ELF-1 (cell line): ENCODE measurements around the gene VTI1A.

Source experiments
- DNase-seq: peaks from one replicate; pipeline ENCODE4 v3.0.0-alpha.2; 2016; ENCODE audit warnings: low read depth, low spot score

The VTI1A gene

DNA sequence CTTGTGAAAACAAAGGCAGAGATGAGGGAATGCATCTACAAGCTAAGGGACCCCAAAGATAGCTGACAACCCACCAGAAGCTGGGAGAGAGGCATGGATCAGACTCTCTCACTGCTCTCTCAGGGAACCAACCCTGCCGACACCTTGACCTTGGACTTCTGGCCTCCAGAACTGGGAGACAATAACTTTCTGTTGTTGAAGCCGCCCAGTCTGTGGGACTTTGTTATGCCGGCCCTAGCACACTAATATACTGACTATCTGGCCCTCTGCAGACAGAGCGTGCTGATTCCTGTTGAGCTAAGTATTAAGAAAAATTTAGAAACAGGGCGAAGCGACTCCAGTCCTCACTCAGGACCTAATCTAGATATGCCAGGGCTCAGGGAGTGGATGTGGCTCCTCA, 358.7 kb downstream of the VTI1A start:
- no peak for DNase-seq

DNA sequence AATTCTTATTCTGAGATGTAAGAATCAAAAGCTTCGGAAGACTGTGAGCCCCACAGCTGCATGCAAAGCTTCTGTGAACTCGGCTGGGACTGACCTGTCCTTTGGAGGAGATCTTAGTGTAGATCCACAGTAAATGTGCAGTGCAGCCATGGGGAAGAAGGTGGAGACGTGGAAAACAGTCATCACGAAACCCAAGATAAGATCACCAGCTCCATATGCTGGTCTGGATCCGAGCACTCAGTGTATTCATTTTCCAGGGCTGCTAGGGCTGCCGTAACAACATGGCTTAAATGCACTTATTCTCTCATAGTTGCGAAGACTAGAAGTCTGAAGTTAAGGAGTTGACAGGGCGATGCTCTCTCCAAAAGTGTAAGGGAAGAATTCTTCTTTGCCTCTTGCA, 360.0 kb downstream of the VTI1A start:
- peak; percentile 38 for DNase-seq

DNA sequence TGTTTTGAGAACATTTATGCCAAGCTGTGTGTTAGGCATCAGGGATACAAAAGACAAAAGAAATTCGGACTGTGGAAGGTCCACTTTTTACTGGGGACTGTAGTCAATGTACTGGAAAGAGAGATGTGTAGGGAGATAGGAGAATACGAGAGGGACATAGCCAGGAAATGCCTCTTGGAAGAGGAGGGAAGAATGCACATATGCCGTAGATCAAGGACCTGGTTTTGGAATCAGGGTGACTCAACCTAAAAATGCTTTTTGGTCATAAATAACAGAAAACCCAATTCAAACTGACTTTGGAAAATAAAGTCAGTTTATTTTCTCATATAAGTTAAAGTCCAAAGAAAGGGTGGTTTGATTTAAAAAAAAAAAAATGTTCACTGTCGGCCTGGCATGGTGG, 362.7 kb downstream of the VTI1A start:
- no peak for DNase-seq

DNA sequence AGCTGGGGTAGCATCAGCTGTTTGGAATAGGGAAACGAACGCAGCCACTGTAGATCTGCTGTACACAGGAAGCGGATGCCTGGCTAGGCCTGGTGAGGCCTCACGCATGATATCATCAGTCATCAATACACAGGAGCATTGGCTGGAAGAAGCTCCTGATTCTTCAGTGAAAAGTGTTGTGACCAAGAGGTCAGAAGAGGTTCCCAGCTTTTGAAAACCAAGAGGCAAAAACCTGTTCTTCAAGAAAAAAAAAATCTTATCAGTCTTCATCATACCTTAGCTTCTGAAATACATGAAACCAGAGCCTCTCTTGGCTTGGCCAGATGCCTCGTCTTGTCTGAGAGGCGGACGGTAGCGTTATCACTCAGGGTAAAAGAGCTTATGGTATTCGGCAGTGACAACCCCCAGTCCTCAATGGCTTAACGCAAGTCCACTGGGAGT, 363.7 kb downstream of the VTI1A start:
- DNase-seq: peak; percentile 77

DNA sequence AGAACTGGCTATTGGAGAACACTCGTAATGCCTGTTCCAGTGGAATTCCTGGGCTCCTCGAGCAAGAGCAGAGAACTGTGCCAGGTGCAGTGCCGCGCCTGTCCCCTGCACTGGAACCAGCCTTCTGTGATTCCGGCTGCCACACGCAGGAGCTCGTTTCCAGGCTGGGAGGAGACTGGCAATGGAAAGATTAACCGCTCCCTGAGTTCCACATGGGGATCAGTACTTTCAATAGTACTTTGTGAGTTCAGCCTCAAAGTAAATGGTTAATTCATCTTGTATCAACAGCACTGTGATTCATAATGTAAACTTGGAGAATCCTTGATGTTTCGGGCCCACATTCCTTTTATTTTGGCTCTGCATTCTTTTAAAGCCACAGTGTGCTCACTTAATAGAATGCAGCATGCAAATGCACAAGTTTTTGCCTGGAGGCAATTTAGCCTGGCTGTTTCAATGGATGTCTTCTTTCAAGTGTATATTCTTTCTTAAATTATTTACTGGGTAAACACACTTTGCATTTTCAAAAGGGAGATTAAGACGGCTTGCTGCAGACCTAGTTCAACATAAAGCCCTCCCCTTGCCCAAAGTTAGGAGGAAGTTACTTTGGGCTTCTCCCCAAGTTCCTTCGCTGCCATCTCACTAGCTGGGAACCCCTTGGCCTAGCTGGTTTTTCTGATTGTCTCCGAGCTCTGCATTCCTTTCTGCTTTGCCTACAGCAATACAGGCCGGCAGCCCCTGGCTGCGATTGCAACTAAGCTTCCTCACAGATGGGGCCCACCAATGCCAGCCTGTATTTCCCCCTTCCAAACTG, 364.9 kb downstream of the VTI1A start:
- DNase-seq: peak; percentile 92

DNA sequence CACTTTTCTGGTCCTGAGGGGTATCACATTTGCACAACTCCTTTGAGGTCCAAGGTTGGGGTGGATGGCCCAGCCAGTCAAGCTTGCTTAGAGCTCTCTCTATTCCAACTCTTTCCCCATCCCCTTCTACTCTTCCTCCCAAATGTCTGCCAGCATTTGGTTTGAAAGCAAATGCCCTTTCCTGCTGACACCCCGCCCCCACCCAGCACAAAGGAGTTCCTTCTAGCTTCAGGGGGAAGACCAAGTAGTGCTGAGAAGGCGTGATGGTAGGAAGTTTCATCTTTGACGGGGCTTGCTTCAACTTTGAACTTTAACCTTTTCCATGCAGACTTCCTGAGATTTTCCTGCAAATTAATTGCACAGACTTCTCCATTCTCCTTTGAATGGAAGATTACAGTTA, 365.6 kb downstream of the VTI1A start:
- DNase-seq: no peak

DNA sequence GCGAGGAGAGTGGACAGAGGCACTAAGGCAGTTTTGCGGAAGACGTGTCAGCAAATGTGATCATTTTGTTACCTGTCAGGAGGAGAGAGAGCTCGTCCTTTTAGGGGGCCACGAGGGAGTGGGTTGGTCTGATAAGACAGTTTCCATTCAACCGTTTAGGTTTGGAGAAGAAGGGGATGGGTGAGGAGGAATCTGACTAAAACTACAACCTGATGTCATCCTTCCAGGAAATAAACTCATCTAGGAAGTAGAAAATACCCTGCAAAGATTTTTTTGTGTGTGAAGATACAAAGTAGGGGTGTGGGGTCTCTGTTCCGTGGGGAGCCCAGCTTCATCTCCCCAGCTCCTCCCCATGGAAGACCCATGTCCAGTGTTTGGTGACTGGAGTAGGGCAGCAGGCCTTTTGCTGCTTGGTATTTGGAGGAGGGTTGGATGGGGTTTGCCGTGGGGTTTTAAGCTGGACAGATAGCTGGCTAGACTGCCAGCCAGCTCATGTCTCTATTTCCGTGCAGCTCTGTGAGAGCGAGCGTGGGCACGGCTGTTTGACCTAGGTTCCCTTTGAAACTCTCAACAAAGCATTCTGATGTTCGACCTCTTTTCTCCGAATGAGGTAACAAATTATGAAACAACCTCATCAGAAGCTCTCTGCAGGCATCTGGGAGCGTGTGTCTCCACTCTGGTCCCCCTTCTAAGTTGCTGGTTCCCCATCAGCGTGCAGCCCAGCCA, 367.0 kb downstream of the VTI1A start:
- no peak for DNase-seq

DNA sequence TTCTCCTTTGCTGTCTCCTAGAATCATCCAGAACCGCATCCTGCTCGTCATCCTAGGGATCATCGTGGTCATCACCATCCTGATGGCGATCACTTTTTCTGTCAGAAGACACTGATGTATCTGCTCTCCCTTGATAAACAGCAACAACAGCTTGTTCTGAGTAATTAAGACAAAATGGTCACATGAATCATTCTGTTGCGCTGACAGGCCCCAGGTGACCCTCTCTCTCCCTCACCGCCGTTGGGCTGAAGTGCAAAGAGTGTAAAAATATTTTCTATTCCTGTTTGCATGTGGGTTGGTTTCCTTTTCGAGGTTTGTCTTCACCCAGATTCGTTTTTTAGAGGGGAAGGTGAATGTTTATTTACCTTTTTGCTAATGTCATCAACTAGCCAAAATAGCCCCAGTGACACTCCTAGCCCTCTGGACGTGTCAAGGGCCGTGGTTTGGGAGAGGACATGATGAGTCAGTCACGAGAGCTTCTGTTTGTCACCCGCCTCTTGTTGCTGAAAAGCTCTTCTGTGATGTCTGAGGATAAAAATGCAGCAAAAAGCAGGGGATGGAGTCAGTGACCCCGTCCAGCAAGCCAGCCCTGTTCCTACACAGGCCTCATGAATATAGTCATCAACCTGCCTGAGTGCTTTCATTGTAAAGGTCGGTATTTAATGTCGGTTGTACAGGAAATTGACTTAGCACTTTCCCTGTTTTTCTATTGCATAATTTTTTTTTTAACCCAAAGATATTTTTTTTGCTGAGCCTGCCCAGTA, 368.4 kb downstream of the VTI1A start:
- peak; percentile 73 for DNase-seq

DNA sequence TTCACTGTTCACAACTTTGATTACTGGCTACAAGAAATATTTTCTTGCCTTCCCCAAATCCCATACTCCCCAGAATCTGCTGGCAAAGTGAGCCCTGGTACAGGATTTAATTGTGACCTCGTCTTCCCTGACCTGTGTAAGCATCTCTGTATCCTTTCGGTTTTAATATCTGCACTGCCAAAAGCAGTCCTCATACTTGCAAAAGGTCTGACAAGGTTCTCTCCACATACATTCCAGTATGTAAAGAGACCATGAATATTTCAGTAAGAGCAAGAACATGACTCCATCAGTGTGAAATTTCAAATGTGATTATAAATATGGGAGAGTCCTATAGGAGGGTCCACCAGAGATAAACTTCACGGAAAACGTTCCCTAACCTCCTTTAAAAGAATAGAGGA, 369.0 kb downstream of the VTI1A start:
- DNase-seq: no peak

DNA sequence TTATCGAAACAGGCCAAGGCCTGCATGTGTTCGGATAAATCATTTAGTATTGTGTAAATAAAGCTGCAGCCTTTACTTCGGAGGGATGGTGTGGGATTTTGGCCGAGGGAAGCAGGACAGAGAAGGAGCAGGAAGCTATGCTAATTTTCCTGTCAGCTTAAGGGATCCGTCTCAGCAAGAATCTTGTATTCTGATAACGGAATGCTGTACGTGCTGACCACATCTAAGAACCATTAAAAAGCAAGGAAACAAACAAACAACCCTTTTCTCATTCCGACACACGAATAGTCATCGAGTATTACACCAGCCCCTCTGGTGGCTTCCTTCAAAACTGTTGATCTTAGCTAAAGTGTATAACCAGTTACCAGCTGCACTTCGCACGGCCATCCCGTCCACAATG, 369.9 kb downstream of the VTI1A start:
- DNase-seq: no peak

DNA sequence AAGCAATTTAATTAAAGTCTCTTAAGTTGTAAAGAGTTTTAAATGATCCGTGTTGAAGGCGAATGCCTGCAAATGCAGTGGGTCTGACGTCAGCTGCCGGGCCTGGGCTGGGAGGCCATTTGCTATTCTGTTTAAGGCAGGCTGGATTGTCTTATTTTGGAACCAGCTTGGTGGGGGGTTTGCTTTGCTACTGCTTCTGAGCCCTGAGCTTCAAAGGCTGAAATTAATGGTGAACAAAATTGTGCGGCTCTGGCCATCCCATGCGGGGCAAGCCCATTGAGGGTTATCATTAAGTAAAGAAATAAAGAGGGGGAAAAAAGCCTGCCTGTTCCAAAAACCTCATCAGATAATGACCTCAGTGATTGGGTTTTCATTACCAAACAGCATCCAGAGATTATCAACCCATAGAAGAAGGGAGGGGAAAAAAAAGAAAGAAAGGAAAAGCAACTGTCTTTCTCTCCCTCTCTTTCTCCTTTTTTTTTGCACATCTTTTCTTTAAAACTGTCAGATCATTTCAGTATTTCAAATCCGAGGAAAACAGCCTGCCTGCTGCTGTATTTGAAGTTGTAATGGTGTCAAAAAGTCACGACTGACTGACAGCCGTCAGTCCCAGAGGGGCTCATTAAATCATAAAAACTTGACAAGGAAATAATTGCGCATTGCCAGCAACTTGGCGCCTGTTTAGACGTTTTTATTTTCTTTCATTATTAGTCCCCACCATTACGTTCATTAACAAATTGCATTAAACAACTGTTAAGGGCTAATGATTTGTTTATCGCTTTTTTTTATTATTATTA, 371.2 kb downstream of the VTI1A start:
- no peak for DNase-seq

DNA sequence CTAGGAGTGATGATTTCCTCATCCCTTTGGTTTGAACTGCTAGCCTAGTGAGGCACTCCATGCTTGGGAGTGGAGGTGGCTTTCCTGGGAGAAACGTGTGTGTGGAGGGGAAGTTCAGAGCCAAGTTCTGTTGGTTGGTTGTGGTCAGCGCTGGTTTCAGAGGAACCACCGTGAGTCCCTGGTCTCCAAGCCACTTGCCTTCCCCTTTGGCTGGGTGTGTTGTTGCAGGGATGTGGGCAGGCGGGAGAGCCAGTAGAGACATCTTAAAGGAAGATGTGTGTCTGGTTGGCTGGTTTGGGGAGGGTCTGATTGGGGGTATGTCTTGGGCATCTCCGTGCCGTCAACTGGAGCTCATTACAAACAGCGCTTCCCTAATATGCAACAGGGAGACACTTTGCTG, 372.2 kb downstream of the VTI1A start:
- DNase-seq: no peak

DNA sequence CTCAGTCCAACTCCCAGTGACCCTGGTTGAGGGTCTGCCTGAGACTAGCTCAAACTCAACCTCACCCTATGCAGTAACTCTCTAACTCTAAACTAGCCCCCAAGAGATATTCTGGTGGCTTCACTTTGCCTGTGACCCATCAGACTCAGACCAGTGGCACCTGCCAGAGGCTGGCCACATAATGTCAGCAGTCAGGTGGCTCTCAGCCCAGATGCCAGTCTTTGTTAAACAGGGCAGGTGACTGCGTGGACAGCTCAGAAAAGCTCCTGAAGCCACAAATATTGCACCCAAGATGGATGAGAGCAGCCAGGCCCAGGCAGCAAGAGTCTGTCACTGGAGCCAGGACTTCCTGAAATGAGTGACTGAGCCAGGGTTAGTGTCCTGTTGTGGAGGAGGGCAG, 373.3 kb downstream of the VTI1A start:
- DNase-seq: no peak

DNA sequence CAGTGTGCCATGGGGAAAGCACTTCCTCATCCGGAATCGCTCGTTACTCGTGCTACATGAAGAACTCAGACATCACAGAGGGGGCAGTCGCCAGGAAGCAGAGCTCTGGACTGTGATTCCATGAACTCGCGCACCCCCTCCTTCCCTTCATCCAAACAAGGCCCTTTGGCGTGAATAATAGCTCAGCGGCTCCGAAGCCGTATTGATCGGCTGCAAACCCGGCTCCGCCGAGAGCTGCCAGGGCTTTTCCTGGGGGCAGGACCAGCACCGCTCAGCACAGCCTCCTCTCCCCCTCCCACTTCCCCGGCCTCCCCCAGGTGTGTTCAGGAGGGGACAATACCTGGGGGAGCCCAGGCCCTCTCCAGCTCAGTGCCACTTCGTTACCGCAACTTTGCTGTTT, 374.0 kb downstream of the VTI1A start:
- no peak for DNase-seq

DNA sequence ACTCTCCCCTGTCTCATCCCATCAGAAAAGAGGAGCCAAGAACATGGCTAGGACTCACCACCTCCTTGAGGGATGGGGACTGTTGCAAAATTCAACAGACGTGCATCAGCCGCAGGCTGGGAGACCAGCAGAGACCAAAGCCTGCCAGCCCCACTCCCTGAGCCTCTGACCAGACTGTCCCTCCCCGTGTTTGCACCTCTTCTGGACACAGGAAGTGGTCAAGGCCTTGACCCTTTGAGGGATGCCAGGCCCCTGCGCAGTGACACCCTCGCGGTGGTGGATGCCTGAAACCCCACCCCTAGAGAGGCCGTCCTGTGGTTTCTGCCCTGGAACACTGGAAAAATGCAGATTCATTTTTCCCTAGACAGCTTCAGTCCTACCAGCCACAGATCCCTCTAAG, 374.6 kb downstream of the VTI1A start:
- no peak for DNase-seq

DNA sequence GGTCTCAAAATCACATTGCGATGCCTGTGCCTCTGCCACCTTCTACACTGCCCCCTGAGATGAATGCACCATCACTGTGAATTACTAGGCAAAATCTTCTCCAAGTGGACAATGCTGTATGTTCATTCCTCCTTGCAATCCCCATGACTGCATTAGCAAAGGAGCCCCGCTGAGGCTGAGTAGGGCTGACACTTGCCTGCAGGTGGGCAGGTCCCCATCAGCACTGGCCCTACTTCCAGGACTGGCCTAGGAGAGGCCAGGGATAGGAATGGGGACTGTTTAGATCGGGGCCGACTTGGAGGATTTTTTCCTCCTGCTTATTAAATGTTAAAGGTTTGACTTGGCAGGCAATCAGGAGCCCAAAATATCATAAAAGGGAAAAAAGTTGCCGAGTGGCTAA, 376.0 kb downstream of the VTI1A start:
- no peak for DNase-seq

DNA sequence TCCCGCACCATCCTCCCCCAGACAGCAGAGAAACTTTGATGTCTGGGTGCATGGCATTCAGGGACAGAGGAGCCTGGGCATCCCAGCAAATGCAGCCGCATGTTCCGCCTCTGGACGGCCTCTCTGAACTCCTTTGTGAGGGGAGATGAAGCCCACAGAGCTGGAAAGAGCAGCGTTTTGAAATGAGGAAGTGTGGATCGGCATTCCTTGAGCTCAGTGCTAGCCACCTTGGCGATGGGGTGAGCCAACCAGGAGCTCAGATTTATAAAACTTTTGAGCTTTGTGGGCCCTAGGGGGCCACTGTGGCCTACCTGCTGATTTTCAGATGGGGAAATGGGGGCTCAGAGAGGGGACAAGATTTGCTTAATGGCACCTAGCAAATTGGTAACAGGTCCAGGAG, 376.6 kb downstream of the VTI1A start:
- DNase-seq: no peak

DNA sequence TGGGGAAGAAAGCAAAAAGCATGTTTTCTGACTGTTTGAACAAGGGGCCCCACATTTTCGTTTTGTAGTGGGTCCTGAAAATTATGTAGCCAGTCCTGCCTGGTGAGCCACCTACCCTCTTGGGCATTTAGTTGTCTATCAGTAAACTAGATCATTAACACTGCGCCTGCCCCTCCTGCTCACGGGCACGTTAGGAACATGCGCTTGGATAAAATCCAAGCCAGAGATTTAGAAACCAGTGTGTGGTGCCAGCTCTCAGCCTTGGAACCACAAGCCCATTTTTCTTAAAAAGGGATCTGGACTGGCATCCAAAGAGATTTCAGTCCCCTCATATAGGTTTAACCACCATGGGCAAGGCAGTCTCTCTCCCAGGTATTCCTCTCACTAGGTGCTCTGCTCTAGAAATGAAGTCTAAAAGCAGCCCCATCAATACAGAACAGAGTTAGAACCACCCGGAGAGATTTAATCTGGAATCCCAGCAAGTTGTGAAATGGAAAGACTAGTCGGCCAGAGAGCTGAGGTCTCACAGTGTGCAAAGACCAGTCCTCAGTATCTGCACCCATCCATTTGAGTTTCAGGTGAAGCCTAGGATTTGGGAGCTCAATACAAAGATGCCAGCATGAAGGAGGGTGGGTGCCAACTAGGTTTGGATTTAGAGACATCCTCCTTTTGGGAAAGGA, 379.1 kb downstream of the VTI1A start:
- no peak for DNase-seq

DNA sequence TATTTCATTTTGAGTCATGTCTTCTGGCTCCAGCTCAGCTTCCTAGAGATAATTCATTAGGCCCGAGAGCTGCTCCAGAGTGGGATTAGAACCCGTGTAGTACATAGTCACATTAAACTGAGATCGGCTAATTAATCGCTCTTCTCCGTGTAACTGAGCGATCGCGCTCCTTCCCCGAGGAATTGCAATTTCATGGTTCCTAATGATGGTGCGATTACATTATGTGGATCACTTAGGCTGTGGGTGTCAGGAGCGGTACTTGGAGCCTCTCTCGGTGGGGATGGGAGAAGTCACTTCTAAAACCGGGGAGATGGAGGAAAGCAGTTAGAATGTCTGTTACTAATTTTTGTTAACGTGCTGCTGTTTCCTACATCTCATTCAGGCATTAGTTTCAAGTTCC, 380.1 kb downstream of the VTI1A start:
- DNase-seq: no peak

DNA sequence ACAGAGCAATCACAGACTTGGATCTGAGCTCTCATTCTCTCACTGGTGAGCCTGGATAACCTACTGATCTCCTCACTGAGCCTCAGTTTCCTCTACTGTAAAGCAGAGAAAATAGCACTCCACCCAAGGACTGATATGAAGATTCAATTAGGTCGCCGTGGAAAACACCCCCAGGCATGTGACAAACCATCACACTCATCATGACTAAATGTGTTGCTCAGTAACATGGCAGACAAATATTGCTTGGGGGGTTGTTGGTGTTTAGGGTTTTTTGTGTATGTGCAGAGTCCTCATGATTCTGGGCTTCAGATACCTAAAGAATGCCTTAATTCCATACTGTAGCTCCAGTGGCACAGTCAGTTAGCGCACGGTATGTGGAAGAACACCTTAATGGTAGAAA, 380.9 kb downstream of the VTI1A start:
- DNase-seq: no peak

DNA sequence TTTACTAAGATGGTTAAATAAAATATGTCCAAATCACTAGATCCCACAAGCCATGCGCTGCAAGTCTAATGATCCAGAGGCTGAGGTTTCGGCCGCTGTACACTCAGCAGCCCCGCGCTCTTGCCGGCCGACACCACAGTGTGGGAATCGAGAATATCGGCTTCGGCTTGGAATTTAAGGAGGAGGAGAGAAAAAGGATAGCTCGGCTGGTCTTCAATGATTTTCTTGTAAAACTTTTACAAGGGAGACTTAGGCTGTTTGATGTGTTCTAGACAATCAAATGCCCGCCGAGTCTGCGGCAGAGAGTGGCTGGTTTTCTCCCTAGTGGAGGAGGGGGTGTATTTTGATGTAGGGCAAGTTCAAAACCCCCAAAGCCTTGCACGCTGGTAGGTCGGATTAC, 384.8 kb downstream of the VTI1A start:
- peak; percentile 32 for DNase-seq
